SK-N-SH (cell line): Measurements from ENCODE around the gene RAB12.

Experiments used
- CHD2 ChIP-seq: fragments of 150-350 bp; IDR thresholded peaks from 2 replicates; pipeline ENCODE4 v1.6.1; 2018; ENCODE audit warnings: low read length; ENCODE audit not compliant: partially characterized antibody
- CTCF ChIP-seq: fragments of 200-600 bp; sonication (generic); IDR thresholded peaks from 2 replicates; pipeline ENCODE4 v1.6.1; 2017; ENCODE audit warnings: antibody characterized with exemption, mild to moderate bottlenecking, moderate library complexity
- REST ChIP-seq: IDR thresholded peaks from 2 replicates; pipeline ENCODE4 v1.6.1; 2012; ENCODE audit warnings: mild to moderate bottlenecking, low read depth, low read length, moderate library complexity
- TCF12 ChIP-seq: IDR thresholded peaks from 2 replicates; pipeline ENCODE4 v1.4.0; 2012
- TF ChIP-seq, protein P1 (sequence below): IDR thresholded peaks from 2 replicates; pipeline ENCODE4 v1.4.0; 2012; ENCODE audit warnings: low read depth, borderline replicate concordance

- TF ChIP-seq CTCF (no peak), CHD2 (no peak), REST (no peak), TCF12 (no peak)
- TF ChIP-seq, protein P1, sequence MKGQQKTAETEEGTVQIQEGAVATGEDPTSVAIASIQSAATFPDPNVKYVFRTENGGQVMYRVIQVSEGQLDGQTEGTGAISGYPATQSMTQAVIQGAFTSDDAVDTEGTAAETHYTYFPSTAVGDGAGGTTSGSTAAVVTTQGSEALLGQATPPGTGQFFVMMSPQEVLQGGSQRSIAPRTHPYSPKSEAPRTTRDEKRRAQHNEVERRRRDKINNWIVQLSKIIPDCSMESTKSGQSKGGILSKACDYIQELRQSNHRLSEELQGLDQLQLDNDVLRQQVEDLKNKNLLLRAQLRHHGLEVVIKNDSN: no peak
Measured at GRCh38 chr18:8685914-8686216, 76.6 kb downstream of the RAB12 start.
